GM21447 (cell line): ENCODE data around the gene M6PR.

ENCODE experiments used
- ATAC-seq: cut with Tn5 transposase; IDR thresholded peaks from one replicate; pipeline ENCODE4 v1.9.1; 2021; ENCODE audit not compliant: unreplicated experiment

M6PR gene

DNA sequence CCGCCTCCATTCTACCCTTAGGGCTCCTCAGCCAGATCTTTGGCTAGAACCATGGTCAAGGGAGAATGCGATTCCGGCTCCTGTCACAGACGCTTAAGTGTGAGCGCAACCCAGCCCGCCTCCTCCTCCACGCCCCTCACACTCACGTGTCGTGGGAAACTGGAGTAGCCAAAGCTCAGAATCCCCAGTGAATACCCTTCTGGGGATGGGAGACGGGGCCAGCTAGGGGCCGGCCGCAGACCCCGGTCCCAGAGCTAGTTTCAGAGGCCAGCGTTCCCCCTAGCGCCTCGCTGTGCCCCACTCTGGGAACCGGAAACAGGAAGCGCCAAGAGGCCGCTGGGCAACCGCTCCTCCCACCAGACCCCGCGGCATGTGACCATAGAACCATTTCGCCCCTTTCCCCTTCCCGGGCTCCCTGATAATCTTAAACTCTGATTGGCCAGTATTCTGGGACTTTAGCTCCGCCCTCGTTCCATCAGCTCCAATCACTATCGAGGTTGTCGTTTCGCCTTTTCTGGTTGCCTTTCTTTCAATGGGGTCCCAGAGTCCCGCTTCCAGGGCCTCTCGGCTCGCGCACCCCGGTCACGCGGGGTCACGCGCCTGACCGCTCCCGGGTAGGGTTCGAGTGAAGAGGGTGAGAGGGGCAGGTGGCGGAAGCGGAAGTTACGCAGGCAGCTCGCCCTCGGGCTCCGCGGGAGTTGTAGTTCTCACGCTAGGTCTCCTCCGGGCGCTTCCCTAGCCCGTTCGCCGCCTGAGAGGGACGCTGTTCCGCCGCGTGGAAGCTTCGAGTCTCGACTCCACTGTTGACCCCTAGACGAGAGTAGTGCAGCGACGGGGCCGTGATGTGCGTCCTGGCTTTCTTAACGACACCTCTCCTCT is at the start of gene M6PR:
Gene M6PR (minus strand): TSS at position 304 of the 879 bp plus-strand sequence. CDS start 3,241 bp downstream, outside the sequence.
- ATAC-seq, result peak; percentile 81

DNA sequence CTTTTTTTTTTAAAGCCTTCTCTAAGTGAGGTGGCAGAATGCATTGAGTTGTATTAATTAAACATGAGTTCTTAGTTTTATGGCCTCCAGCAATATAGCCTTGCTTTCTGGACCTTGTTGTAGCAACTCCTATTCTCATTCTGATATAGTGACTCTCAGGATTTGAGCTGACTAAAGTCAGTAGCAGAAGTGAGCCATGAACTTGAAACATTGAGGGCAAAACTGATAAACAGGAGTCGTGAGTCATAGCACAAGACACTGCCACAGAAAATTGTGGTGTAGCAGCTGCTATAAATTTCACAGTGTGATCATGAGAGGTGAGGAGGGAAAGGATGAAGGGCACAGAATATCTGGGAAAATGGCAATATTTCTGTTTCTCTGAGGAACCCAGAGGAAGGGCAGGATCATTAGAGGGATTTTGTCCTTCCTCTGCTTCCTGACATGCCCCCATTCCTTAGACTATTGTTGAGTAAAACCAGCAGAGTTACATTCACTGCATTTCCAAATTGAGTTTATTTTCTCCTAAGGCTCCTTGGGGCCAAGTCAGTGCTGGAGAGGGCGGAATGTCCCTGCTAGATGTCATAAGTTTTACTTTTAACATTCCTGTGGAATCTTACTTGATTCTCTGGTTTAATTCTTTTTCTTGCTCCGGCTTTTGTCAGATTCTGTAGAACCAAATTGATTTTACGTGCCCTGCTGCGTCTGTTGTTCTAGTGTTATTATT is 47.4 kb upstream of the M6PR start:
- peak; percentile 98 for ATAC-seq

DNA sequence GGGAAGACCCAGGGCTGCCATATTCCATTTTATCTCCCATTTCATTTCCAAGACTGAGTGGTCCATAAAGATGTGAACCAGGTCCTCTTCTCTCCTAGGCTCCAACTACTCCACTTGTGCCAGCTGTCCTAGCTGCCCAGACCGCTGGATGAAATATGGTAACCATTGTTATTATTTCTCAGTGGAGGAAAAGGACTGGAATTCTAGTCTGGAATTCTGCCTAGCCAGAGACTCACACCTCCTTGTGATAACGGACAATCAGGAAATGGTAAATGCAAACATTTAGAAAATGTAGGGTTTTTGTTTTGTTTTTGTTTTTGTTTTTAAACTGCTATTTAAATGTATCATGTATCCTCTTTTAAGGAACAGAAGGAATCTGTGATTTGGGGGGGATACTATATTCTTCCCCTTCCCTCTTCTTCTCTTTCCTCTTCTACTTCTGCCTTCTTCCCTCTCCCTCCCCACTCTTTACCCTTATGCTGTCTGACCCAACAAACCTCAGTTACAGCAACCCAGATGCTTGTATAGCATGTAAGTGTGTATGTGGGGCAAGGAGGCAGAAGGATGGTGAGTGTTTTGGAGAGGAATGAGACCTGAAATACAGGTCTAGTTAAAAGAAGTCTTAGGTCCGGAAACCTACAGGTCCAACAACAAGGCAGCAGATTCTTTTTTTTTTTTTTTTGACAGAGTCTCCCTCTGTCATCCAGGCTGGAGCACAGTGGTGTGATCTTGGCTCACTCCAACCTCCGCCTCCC is 45.8 kb upstream of the M6PR start:
- ATAC-seq, result no peak

GRCh38 chr12:8993827-8994226 is 44.4 kb upstream of the M6PR start:
- no peak for ATAC-seq

GRCh38 chr12:8991371-8992345 is 42.2 kb upstream of the M6PR start:
- no peak for ATAC-seq

- no peak for ATAC-seq
These were observed 40.0 kb upstream of the M6PR start, which contains the start of gene KLRG1 for GRCh38 chr12:8989413-8989812. KLRG1 (plus strand) TSS chr12:8989546; CDS start chr12:8989636, 90 bp downstream.

DNA sequence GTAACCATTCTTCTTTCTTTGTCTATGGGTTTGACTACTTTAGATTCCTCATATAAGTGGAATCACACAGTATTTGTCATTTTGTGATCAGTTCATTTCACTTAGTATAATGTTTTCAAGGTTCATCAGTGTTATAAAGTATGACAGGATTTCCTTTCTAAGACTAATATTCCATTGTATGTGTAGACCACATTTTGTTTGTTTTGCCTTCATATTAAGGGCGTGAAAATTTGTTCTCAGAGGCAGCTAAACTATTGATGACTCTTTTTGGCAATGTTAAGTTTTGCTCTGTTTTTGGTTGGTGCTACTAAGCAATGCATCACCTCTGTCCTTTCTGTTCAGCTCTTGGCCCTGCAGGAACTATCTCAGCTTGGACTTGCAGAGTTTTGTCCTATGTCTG is 38.2 kb upstream of the M6PR start:
- no peak for ATAC-seq

DNA sequence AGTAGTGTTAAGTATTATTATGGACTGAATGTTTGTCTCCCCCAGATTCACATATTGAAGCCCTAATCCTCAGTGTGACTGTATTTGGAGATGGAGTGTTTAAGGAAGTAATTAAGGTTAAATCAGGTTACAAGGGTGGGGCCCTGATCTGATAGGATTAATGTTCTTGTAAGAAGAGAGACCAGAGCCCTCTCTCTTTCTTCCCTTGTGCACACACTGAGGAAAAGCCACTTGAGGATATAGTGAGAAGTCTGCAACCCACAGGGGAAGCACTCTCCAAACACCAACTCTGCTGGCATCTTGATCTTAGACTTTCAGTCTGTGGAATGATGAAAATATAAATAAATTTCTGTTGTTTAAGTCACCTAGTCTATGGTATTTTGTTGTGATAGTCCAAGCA is 37.7 kb upstream of the M6PR start:
- ATAC-seq, result no peak

DNA sequence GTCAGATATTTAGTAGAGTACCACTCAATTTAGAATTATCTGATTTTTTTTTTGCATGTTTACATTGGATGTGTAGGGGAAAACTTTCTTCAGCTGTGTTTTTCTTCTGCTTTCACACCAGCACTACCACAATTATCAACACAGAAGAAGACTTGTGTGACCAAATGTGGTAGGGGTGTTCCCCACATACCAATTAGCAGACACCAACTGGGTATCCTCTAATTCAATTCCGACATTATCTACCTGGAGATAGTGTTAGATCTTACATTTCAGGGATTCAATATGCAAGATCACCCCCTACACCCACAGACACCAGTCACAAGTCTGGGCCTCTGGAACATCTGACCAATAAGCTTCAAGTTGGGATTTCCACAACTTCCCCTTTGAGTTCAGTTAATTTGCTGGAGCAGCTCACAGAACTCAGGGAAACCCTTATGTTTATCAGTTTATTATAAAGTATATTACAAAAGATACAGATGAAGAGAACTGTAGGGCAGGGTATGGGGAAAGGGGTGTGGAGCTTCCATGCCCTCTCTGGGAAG is 35.8 kb upstream of the M6PR start:
- ATAC-seq, result no peak

DNA sequence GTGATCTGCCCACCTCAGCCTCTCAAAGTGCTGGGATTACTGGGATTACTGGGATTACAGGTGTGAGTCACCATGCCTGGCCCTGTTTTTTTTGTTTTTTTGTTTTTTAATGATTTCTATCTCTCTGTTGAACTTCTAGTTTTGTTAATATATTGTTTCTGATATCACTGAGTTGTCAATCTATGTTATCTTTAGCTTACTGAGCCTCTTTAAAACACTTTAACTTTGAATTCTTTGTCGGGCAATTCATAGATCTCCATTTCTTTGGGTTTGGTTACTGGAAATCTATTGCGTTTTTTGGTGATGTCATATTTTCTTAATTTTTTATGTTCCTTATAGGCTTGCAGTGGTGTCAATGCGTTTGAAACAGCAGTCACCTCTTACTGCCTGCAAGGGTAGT is 30.7 kb upstream of the M6PR start:
- no peak for ATAC-seq

DNA sequence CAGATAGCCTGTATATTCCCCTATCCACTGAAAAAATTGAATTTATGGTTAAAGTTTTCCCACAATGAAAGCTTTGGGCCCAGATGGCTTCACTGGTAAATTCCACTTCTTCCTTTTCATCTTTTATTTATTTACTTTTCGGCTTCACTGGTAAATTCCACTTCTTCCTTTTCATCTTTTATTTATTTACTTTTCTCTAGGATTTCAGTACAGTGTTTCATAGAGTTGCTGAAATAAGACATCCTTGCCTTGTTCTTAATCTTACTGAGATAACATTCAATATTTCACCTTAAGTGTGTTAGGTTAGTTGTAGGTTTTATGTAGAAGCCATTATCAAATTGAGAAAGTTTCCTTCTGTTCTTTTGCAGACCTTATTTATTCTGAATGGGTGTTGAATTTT is 21.0 kb upstream of the M6PR start:
- ATAC-seq, result no peak

GRCh38 chr12:8969861-8970411 is 20.5 kb upstream of the M6PR start:
- no peak for ATAC-seq

DNA sequence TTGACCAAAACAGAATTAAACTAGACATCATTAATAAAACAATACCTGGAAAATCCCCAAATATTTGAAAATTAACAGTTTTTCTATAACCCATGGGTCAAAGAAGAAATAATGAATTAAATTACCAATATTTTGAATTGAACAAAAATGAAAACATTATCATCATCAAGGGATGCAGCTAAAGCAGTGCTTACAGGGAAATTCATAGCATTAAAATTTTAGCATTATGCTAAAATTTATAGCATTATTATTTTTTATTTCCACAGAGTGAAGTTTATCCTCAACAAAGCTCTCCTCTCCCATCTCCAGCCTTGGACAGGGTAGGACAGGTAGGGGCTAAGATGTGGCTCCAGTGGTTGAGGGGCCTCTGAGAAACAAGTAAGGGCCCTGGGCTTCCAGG is 19.3 kb upstream of the M6PR start:
- ATAC-seq, result no peak

GRCh38 chr12:8960176-8960575 is 10.7 kb upstream of the M6PR start:
- ATAC-seq, result no peak

DNA sequence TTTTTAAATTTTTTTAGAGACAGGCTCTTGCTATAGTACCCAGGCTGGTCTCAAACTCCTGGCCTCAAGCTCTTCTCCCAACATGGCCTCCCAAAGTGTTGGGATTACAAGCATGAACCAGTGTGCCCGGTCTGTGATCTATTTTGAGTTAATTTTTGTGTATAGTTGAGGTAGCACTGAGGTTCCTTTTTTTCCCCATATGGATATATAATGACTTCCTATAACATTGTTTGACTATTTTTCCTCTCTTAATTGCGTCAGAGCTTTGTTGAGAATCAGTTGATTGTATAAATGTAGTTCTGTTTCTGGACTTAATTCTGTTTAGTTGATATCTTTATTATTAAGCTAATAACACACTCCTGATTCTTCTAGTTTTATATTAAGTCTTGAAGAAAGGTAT is 8.6 kb upstream of the M6PR start:
- ATAC-seq, result no peak

- no peak for ATAC-seq
These were observed 8.1 kb upstream of the M6PR start for GRCh38 chr12:8957561-8957960.

DNA sequence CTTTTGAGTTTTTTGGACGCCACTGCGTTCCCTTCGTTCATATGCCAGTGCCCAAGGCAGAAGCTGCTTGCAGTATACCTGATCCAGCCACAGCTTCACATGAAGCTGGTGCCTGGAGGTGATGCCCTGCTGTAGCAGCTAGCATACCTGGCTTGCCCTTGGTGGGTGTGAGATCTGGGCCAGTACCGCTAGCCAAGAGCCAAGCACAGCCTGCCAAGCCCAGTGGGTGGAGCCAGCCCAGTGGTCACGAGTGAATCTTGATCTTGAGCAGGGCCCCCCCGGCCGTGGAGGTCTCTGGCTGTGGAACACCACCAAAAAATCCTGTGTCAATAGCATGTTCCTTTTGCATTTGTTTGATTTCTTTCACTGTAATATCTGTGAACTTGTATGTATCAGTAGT is 7.3 kb upstream of the M6PR start:
- ATAC-seq, result no peak

- no peak for ATAC-seq
These were observed 6.6 kb upstream of the M6PR start for GRCh38 chr12:8956073-8956472.

DNA sequence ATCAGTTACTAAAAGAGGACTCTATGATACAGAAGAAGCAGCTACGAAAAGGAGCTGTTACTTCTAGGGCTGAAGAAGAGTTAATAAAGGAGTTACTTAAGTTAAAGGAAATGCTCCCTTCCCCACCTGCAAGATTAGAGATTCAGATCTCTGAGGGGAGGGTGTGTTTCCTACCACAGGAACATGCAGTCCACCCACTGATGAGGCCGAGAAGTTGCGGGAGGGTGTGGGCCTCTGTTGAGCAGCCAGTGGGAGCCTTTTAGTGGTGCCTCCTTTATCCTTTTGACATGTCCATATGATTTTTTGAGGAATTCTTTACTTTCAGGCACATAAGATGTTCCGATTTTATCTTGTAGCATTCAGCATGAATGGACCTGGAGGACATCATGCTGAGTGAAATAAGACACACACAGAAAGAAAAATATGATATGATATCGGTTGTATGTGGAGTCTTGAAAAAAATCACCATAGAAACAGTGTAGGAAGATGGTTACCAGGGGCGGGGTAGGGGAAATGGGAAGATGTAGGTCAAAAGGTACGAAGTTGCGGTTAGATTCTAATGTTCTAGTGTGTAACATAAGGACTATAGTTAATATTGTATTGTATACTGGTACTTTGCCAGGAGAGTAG is 4.4 kb upstream of the M6PR start:
- ATAC-seq, result no peak
